GM23248 (cell line): ENCODE data around the gene ST8SIA6.

ENCODE experiments used
- EZH2 ChIP-seq: fragments of 200-600 bp; sonication (generic); IDR thresholded peaks from 2 replicates; pipeline ENCODE4 v1.6.1; 2018; ENCODE audit warnings: antibody characterized with exemption, mild to moderate bottlenecking; ENCODE audit not compliant: insufficient read depth, poor library complexity, severe bottlenecking
- EZH2phosphoT487 ChIP-seq: fragments of 200-600 bp; sonication (generic); IDR thresholded peaks from 2 replicates; pipeline ENCODE4 v1.6.1; 2018; ENCODE audit warnings: antibody characterized with exemption, moderate library complexity, mild to moderate bottlenecking, low read depth; ENCODE audit not compliant: insufficient read depth

GRCh38 chr10:17416442-17417211, 37.8 kb downstream of the ST8SIA6 start:
- TF ChIP-seq EZH2 (no peak), EZH2phosphoT487 (no peak)
